HG02973 (cell line): ENCODE data around the gene CASQ2.
A peak's percentile ranks its signal among the peaks of the same experiment; 100 is the strongest.

Experiments used
- ATAC-seq: cut with Tn5 transposase; IDR thresholded peaks from one replicate; pipeline ENCODE4 v1.9.1; 2021; ENCODE audit warnings: moderate library complexity; ENCODE audit not compliant: unreplicated experiment

The CASQ2 gene

GRCh38 chr1:115701090-115701489 lies 67.4 kb downstream of the CASQ2 start:
- no peak for ATAC-seq

- no peak for ATAC-seq
Observed at GRCh38 chr1:115697619-115698018, 70.9 kb downstream of the CASQ2 start.

DNA sequence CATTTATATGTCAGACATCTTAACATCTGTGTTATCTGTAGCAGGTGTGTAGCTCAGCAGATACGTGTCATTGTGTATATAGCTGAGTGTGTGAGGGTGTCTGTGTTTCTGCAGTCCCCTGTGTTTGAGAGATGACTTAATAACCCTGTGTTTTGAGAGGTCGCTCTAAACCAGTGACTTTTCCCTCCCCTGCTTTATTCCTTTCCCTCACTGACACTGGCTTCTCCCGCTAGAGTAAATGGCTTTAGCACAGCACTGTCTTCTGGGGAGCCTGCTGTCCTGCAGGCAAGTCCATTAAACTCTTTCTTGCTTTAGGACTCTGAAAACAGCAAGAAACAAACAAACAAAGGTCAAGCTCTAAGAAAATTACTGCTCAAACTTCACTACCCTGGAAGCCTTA lies 73.7 kb downstream of the CASQ2 start:
- ATAC-seq, result no peak

- no peak for ATAC-seq
Observed at GRCh38 chr1:115692224-115692623, 76.3 kb downstream of the CASQ2 start.

DNA sequence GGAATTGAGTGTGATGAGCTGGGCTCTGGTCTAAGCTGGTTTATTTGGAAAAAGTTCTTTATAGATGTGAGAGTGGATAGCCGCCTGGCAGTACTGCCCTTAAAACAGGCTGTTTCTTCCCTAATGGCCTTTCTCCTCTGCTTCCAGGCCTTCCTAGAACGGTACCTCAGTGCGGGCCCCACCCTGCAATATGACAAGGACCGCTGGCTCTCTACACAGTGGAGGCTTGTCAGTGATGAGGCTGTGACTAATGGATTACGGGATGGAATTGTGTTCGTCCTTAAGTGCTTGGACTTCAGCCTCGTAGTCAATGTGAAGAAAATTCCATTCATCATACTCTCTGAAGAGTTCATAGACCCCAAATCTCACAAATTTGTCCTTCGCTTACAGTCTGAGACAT lies 77.5 kb downstream of the CASQ2 start:
- no peak for ATAC-seq

DNA sequence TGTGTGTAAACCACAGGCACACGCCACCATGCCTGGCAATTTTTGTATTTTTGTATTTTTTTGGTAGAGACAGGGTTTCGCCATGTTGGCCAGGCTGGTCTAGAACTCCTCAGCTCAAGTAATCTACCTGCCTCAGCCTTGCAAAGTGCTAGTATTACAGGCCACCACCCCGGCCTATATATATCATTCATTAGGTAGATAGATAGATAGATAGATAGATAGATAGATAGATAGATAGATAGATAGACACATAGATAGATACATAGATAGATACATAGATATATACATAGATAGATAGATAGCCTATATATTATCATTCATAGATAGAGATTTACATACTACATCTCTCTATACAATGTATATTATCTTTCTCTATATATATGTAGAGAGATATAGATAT lies 80.8 kb downstream of the CASQ2 start:
- ATAC-seq, result no peak

DNA sequence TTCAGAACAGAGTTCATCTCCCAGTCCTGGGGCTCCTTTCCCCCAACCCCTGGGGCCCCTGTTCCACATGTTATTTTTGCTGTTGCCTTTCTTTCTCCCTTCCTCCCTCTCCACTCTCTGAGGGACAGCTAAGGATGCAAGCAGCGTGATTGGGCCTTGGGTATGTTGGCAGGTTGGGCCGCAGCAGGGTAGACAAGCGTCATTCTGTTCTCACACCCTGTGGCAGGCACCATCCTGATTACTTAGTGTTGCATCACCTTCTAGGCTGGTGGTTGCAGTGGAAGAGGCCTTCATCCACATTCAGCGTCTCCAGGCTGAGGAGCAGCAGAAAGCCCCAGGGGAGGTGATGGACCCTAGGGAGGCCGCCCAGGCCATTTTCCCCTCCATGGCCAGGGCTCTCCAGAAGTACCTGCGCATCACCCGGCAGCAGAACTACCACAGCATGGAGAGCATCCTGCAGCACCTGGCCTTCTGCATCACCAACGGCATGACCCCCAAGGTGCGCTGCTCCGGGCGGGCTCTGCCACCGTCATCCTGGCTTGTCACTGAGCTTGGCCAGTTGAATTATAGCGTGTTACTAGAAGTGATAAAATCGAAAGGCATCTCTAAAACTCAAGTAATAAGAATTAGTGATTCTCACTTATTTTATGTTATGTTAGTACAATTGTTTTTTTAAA lies 83.3 kb downstream of the CASQ2 start:
- no peak for ATAC-seq

- ATAC-seq, result no peak
Observed at GRCh38 chr1:115682792-115683191, 85.7 kb downstream of the CASQ2 start.

GRCh38 chr1:115680730-115681111 lies 87.8 kb downstream of the CASQ2 start:
- ATAC-seq, result no peak

DNA sequence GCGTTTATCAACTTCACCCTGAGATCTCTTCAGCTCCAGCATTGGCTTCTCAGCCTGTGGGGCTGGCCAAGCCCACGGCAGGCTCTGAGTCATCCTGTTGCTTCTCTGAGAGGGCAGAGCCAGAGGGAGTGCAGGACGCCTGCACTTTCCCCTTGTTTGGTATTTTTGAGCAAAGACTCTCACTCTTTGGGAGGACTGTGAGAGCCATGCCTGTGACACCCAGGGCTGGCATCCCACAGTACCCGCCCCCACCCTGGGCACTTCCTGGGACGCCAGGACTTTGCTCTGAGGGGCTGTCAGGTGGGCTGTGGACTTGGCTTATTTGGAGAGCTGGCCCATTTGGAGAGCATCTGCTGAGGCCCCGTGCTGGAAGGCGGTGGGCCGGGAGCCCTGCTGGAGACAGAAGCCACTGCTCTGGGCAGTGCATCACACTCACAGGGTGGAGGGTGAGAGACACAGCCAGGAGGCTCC lies 89.3 kb downstream of the CASQ2 start:
- no peak for ATAC-seq

GRCh38 chr1:115678141-115678540 lies 90.4 kb downstream of the CASQ2 start:
- no peak for ATAC-seq

DNA sequence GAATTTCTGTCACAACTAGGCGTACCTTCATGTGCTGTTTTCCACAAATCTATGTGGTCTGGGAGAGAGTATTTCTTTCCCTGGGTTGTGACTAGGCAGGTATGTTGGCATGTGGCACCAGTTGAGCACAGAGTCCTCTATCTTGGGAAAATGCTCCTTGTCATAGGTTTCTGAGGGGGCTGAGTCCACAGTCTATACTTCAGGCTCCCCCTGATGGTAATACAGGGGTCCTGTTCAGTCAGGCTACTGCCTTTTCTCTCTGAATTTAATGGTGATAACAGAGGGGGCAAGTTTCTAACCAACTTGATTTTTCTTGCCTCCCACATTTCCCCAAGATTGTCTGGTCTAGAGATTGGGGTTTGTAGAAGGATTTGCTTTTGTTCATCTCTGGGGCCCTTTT lies 90.9 kb downstream of the CASQ2 start:
- no peak for ATAC-seq

GRCh38 chr1:115677182-115677555 lies 91.3 kb downstream of the CASQ2 start:
- ATAC-seq, result peak; percentile 61

- peak; percentile 28 for ATAC-seq
Observed at GRCh38 chr1:115676498-115677181, 91.9 kb downstream of the CASQ2 start.

DNA sequence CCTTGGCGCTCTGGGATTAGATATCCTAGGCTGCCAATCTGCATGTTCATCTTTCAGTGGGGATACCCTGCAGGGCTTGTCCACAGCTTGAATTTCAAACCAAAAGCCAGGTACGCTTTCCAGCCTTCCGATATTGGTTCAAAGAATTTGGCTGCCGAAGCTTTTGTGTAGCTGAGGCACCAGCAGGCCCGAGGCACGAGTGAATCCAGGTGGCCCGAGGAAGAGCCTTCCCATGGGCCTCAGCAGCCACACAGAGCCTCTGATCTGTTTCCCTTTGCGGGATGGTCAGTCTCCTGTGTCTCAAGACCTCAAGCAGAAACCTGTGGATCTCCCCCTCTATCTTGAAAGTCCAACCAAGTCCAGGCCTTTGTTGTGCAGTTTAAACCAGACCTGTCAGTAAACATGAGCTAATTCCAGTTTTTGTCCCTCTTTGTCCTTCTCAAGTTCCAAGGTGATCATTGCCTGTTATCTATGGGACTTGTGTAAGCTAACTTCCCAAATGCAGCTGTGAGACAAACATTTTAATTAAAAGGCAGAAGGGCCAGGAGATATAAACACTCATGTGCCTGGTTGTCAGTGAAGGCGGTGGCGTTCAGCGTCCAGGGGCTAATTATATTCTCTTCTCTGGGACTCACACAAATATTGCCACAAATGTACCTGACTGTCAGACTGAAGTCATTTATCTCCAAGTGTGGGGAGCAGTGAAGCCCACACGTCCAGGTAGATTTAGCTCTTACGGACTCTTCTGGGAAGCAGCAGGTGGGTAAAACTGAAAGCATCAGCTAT lies 96.1 kb downstream of the CASQ2 start:
- no peak for ATAC-seq

- no peak for ATAC-seq
Observed at GRCh38 chr1:115671176-115671934, 97.2 kb downstream of the CASQ2 start.

DNA sequence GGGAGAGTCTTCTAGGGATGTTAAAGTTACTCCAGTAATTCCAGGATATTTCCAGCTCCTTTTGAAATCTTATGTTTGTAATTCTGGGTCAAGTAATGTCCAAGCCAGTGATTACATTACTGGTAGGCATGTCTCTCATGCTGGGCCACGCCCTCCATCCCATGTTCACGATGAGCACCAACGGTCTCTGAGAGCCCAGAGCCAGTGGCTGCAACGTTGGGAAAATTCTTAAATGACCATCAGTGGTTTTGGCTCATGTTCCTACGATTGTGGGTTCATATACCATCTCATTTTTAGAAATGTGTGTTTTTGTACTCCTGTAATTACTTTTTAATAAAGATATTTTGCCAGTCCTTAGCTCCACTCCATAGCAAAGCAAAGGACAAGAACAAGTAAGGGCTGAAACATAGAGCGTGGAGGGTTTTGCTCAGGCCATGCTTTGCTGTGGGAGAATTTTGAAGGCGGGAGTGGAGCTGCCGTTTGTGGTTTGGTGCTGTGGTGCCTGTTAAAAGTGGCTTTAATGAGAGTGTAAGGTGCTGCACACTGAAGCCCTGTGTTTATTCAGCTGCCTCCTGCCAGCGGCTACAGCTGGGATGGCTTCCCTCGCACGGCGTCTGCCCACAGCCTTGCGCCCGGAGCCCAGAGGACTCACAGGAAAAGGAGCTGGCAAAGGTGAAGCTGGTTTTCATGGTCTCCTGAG lies 97.9 kb downstream of the CASQ2 start:
- ATAC-seq, result no peak

DNA sequence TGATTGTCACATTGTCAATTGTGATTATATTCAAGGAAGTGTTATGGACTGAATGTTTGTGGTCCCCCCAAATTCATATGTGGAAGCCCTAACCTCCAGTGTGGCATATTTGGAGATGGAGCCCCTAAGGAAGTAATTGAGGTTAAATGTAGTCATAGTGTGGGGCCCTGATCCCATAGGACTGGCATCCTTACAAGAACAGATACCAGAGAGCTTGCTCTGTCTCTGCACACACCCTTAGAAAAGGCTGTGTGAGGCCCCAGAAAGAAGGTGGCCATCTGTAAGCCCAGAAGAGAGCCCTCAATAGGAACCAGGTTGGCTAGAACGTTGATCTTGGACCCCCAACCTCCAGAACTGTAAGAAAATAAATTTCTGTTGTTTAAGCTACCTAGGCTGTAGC lies 98.6 kb downstream of the CASQ2 start:
- ATAC-seq, result no peak

DNA sequence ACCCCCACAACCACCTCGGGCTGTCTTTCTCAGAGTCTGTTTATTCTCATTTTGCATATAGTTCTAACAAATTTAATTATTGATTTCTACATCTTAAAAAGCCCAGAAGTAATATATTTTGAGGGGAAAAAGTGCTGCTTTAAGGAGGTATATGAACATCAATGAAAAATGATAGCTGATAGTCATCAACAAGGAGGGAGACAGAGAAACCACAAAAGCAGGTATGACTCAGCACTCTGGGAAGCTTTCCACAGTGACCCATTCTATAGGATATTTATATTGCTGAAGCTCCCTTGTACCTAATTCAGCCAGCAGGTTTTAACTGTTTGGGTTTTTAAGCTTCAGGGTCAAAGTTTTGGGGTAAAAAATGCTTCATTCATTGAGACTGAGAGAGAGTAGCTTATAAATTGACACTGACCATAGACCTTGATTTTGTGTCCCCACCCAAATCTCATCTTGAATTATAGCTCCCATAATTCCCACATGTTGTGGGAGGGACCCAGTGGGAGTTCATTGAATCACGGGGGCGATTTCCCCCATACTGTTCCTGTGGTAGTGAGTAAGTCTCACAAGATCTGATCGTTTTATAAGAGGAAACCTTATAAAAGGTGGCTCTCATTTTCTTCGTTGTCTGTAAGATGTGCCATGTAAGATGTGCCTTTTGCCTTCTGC lies 99.4 kb downstream of the CASQ2 start:
- no peak for ATAC-seq

- no peak for ATAC-seq
Observed at GRCh38 chr1:115668579-115668978, 99.9 kb downstream of the CASQ2 start.
